Raji (cell line): ENCODE data around the gene OLFML1.

Experiments used
- POLR2A ChIP-seq: IDR thresholded peaks from 2 replicates; pipeline ENCODE4 v1.6.1; 2011; ENCODE audit warnings: low read depth, low read length, control low read depth; ENCODE audit not compliant: insufficient read depth

OLFML1 gene

DNA sequence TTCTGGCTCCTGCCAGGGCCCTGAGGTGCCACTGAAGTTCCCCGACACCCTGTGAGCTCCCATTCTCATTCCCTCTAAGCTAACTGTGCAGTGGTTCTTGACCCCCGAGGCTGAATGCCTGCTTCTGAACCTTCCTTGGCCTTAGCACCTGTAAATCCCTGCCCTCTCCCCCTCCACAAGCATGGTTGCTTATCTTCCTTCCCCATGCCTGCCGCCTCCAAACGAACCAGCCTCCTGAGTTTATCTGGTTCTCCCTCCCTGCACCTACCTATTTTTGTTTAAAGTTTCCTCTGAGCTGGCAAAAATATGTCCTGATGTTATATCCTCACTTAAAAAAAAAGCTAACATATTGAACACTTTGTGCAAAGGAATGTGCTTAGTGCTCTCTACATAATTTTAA lies 62.4 kb downstream of the OLFML1 start:
- TF ChIP-seq POLR2A = no peak

DNA sequence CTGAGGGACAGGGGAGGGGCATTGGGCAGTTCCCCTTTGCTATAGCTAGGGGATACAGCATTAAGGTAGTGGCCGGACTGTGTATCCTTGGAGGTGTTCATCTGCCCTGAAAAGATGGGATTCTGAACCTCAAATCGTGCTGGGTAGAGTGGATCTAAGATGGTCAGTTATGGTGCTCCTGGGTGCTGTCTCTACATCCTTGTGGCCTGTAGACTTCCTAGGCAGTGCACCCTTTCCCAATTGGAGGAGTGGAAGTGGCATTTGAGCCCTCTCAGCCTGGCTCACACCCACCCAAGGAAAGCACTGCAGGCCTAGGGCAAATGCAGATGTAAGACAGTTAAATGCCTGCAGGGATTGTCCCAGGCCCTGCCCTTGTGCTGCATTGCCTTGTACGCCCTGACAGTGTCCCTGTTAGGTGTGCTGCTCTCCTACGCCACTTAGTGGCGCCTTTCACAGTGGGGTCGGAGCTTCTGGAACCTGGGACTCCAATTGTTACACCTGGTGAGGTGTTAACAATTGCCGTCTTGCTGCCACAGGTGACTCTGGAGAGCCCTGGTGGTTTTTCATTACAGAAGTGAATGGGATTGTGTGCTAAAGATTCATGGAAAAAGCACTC lies 63.5 kb downstream of the OLFML1 start:
- TF ChIP-seq POLR2A = no peak

DNA sequence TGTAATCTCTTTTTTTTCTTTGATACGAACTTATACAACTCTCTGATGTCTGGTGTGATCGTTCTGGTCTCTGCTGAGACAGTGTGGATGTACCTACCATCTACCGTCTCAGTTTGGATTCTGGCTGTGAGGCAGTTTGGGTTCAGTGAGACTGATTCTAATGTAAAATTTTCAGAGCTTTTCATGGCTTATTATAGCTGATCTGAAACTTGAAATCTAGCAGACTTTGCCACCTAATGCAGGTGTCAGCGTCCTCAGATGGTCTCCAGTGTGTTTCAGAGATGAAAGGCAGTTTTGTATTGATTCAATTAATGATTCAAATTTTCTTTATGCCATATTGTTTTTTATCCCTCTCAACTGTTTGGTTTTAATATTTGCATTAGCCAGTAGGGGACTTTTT lies 64.4 kb downstream of the OLFML1 start:
- TF ChIP-seq POLR2A = no peak

DNA sequence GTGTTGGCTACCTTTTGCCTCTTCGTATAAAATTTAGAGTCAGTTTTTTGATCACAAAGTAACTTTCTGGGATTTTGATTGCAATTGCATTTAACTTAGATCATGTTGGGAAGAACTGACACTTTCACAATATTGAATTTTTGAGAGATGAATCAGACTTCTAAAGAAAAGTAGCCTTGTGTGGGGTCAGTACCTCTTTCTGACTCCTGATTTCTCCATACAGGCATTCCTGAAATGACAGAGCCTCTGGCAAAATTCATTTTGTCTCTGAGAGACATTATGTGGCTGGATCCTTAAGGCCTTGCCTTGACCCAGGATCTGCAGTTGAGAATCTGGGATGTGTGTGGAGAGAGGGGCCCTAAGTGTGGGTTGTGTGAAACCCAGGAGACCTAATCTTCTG lies 66.3 kb downstream of the OLFML1 start:
- TF ChIP-seq POLR2A = no peak

DNA sequence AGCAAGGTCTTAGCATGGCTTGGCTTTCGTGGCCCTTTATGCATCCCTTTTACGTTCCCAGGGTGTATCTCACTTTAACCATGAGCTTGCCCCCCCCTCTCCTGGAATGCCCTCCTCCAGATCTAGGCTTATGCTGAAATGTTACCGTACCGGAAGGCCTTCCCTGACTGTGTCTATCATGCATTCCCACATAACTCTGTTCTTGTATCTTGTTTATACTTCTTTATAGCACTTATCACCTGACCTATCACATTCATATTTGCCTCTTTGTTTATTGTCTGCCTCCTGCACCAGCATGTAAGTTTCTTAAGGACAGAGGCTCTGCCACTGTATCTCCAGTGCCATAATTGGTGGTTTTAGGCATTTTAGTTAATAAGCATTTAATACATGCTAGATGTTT lies 67.4 kb downstream of the OLFML1 start:
- no peak for TF ChIP-seq POLR2A

DNA sequence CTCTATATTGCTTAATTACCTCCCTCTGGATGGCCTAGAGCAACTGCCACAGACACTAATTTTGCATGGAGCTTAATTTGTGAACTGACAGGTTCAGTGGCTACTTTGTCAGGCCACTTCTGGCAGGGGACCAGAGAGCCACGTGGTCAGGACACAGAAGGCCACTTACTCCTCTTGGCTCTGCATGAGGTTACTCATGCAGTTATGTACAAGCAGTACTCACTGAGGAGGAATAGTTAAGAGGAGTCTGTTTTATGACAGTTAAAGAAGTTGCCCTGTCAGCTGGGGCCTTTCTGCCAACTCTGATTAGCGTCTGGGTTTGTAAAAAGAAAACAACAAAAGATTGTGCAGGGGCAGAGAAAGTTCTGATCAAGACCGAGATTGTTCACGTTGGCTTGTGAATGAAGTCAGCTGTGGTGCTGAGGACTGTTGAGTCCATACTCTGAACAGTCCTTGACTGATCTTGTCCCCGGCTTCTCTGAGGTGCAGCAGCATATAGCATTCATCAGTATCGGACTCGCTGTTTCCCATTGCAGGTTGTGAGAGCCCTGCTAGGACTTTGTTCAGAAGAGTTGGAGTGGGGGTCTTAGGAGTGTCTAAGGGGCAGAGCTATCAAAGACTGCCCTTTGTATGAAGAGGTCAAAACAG lies 69.9 kb downstream of the OLFML1 start:
- TF ChIP-seq POLR2A = no peak

DNA sequence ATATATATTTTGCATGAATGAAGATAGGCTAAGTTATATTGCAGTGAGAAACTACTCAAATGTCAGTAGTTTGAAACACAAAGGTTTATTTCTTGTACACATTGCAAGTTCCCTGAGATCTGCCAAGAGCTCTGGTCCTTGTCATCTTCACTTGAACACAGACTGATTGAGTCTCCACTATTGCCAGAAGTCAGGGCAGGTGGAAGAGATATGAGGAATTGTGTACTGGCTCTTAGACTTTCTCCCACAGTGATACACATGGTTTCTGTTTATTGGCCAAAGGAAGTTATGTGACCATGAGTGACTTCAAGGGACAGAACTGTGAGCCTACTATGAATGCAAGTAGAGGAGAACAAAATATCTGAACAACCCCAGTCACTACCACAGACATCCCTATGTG lies 72.7 kb downstream of the OLFML1 start:
- no peak for TF ChIP-seq POLR2A

DNA sequence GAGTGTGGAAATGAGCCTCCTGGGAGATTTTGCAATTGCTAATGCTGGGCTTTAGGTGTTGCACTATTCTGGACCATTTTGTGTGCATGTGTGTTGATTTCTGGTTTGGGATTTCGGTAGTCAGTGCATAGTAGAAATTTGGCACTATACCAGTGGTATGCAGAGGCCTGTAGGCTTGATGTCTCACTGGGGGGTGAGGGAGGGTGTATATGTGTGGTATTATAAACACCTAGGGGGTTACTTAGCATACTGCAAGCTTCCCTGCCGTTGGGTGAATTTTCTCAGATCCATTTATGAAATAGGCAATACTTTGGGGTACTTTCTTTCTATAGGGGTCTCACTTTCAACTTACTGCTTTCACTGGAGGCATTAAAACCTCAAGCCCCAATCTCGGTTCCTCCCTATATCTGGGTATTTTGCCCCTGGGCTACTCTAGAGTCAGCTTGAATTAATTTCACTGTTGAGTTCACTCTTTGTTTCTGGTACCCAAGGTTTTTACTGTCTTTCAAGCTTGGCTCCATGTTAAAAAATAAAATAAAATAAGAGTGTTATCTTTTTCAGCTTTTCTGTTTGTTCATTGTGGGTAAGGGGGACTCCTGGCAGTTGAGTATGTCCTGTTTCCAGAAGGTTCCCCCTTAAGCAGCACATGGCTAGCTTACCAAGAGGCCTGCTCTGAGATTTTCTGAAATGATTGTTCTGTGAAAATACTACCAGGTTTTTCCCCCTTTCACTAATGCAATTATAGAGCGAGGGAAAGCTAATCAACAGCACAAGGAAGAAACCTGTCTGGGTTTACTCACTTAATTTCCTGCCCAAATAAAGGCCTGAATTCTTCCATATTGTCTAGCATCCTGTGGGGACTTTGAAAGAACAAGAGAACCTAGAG lies 74.3 kb downstream of the OLFML1 start:
- TF ChIP-seq POLR2A = no peak
